MM.1S (cell line): ENCODE results near the gene ZNF835.

ENCODE experiments used
- EZH2 ChIP-seq: fragments of 300-600 bp; sonication (generic); optimal IDR thresholded peaks from 2 replicates; pipeline ENCODE3; 2017; ENCODE audit warnings: low read depth, mild to moderate bottlenecking, antibody characterized with exemption, low read length, mixed read lengths
- EZH2phosphoT487 ChIP-seq: fragments of 300-600 bp; sonication (generic); IDR thresholded peaks from 2 replicates; pipeline ENCODE4 v1.6.1; 2018; ENCODE audit warnings: antibody characterized with exemption, low read length
- TF ChIP-seq, protein P1 (sequence below): fragments of 300-600 bp; sonication (generic); IDR thresholded peaks from 2 replicates; pipeline ENCODE4 v1.5.1; 2016; ENCODE audit warnings: antibody characterized with exemption, low read length, mixed read lengths

DNA sequence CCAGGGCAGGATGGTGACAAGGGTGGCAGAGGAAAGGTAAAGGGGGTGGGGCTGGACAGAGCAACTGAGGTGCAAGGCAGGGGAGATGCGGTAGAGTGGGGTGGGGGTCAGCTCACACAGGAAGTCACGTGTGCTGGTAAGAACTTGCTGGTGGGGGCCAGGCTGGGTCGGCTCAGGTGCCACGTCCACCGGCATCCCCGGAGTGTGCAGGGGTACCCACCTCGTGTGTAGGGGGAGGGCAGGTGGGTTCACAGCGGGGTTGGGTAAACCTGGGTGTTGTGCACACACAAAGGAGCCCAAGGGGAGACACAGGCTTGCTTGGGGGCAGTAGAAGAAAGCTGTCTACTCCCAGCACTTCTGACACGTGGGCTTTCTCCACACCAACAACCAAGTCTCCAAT lies 2.9 kb downstream of the ZNF835 start:
- TF ChIP-seq, protein P1, sequence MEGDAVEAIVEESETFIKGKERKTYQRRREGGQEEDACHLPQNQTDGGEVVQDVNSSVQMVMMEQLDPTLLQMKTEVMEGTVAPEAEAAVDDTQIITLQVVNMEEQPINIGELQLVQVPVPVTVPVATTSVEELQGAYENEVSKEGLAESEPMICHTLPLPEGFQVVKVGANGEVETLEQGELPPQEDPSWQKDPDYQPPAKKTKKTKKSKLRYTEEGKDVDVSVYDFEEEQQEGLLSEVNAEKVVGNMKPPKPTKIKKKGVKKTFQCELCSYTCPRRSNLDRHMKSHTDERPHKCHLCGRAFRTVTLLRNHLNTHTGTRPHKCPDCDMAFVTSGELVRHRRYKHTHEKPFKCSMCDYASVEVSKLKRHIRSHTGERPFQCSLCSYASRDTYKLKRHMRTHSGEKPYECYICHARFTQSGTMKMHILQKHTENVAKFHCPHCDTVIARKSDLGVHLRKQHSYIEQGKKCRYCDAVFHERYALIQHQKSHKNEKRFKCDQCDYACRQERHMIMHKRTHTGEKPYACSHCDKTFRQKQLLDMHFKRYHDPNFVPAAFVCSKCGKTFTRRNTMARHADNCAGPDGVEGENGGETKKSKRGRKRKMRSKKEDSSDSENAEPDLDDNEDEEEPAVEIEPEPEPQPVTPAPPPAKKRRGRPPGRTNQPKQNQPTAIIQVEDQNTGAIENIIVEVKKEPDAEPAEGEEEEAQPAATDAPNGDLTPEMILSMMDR, result no peak
- TF ChIP-seq EZH2phosphoT487 (no peak), EZH2 (no peak)
